IMR-90 (cell line): ENCODE measurements around the gene ITK. TPM values are rescaled to one million over a fixed set of nuclear protein-coding genes. Genes with fewer than 3 reads are reported as not detected.

Experiments used
- ATAC-seq: fragments of 200-7000 bp; cut with Tn5 transposase; 2 replicates; pipeline ENCODE4 v1.9.1; 2020; ENCODE audit warnings: low read depth, mild to moderate bottlenecking, moderate library complexity
- BruUV-seq: library from RNA; stranded (reverse); fragments of 400-500 nt; replicated peaks from 2 replicates; lab custom pipeline; 2021; lab: Mats Ljungman, UMichigan
- CTCF ChIA-PET: fragments of 300-600 bp; formaldehyde crosslinking; extraction: SDS; loops from one replicate; lab custom pipeline; 2021; ENCODE audit warnings: antibody characterized with exemption; lab: Yijun Ruan, JAX
- POLR2A ChIA-PET: fragments of 300-600 bp; sonication (Branson Sonifier 250); formaldehyde crosslinking; loops from one replicate; lab custom pipeline; 2022; ENCODE audit warnings: antibody characterized with exemption; ENCODE audit not compliant: unreplicated experiment; lab: Charles Lee
- DNase-seq: peaks from one replicate; pipeline ENCODE4 v3.0.0; 2013
- H2AFZ ChIP-seq: replicated peaks from 2 replicates; pipeline ENCODE3; 2013; ENCODE audit warnings: low read length, mild to moderate bottlenecking; ENCODE audit not compliant: poor library complexity
- H2AK5ac ChIP-seq: 2 replicates; pipeline ENCODE4 v1.6.1; 2013; ENCODE audit warnings: low read depth, low read length, inconsistent platforms
- H2AK9ac ChIP-seq: replicated peaks from 2 replicates; pipeline ENCODE3; 2013; ENCODE audit warnings: mild to moderate bottlenecking, low read depth, low read length, moderate library complexity; ENCODE audit not compliant: poor library complexity
- H2BK120ac ChIP-seq: 2 replicates; pipeline ENCODE4 v1.6.1; 2013; ENCODE audit warnings: low read depth, low read length, inconsistent platforms
- H2BK15ac ChIP-seq: 3 replicates; pipeline ENCODE4 v1.6.1; 2013; ENCODE audit warnings: low read depth, low read length, inconsistent platforms
- H2BK20ac ChIP-seq: 2 replicates; pipeline ENCODE4 v1.6.1; 2013; ENCODE audit warnings: low read depth, mild to moderate bottlenecking, inconsistent platforms, low read length, moderate library complexity
- H2BK5ac ChIP-seq: 2 replicates; pipeline ENCODE4 v1.6.1; 2013; ENCODE audit warnings: mild to moderate bottlenecking, low read depth, low read length, inconsistent platforms; ENCODE audit not compliant: poor library complexity, severe bottlenecking
- H3K14ac ChIP-seq: replicated peaks from 2 replicates; pipeline ENCODE4 v1.6.1; 2013; ENCODE audit warnings: low read depth, low read length, inconsistent platforms
- H3K18ac ChIP-seq: 2 replicates; pipeline ENCODE4 v1.6.1; 2013; ENCODE audit warnings: low read depth, low read length, control low read depth
- H3K23ac ChIP-seq: 2 replicates; pipeline ENCODE4 v1.6.1; 2013; ENCODE audit warnings: low read depth, low read length, inconsistent platforms
- H3K27ac ChIP-seq: 2 replicates; pipeline ENCODE4 v1.5.1; 2013; ENCODE audit warnings: mild to moderate bottlenecking, control low read depth, low read length; ENCODE audit not compliant: insufficient read depth
- H3K27me3 ChIP-seq: 2 replicates; pipeline ENCODE4 v1.6.1; 2013; ENCODE audit warnings: low read length; ENCODE audit not compliant: control insufficient read depth, insufficient read depth
- H3K36me3 ChIP-seq: 2 replicates; pipeline ENCODE4 v1.6.1; 2013; ENCODE audit warnings: low read length, mixed read lengths; ENCODE audit not compliant: control insufficient read depth, insufficient read depth
- H3K4ac ChIP-seq: 2 replicates; pipeline ENCODE4 v1.6.1; 2013; ENCODE audit warnings: low read depth, low read length, inconsistent platforms
- H3K4me1 ChIP-seq: 2 replicates; pipeline ENCODE4 v1.6.1; 2013; ENCODE audit warnings: low read length, mixed read lengths; ENCODE audit not compliant: control insufficient read depth, insufficient read depth
- H3K4me2 ChIP-seq: 2 replicates; pipeline ENCODE4 v1.6.1; 2013; ENCODE audit warnings: low read depth, mild to moderate bottlenecking, control low read depth, low read length, moderate library complexity
- H3K4me3 ChIP-seq: 2 replicates; pipeline ENCODE4 v1.5.1; 2013; ENCODE audit warnings: low read depth, mild to moderate bottlenecking, control low read depth, low read length, moderate library complexity; ENCODE audit not compliant: insufficient read depth
- H3K56ac ChIP-seq: 2 replicates; pipeline ENCODE4 v1.6.1; 2013; ENCODE audit warnings: low read length, inconsistent platforms; ENCODE audit not compliant: insufficient read depth; ENCODE audit errors: extremely low read depth
- H3K79me1 ChIP-seq, 2 experiments: 2 replicates each; pipeline ENCODE4 v1.6.1; 2013; ENCODE audit warnings: low read length in 2 of 2, inconsistent platforms in 1 of 2, low read depth in 1 of 2
- H3K9ac ChIP-seq: 2 replicates; pipeline ENCODE4 v1.6.1; 2013; ENCODE audit warnings: low read depth, low read length, control low read depth
- H3K9me1 ChIP-seq: 2 replicates; pipeline ENCODE4 v1.6.1; 2013; ENCODE audit warnings: low read length, inconsistent platforms; ENCODE audit not compliant: insufficient read depth
- H3K9me3 ChIP-seq: 2 replicates; pipeline ENCODE4 v1.6.1; 2013; ENCODE audit warnings: low read length; ENCODE audit not compliant: control insufficient read depth, insufficient read depth
- H4K20me1 ChIP-seq: 2 replicates; pipeline ENCODE4 v1.6.1; 2013; ENCODE audit warnings: low read length, inconsistent platforms; ENCODE audit not compliant: insufficient read depth
- H4K5ac ChIP-seq: 2 replicates; pipeline ENCODE4 v1.6.1; 2013; ENCODE audit warnings: mild to moderate bottlenecking, low read depth, low read length, control low read depth
- H4K8ac ChIP-seq, 2 experiments: 2 replicates each; pipeline ENCODE4 v1.6.1; 2013; ENCODE audit warnings: low read depth in 2 of 2, low read length in 2 of 2, control low read depth in 1 of 2, inconsistent platforms in 1 of 2
- H4K91ac ChIP-seq: 2 replicates; pipeline ENCODE4 v1.6.1; 2013; ENCODE audit warnings: low read depth, low read length, inconsistent platforms; ENCODE audit not compliant: insufficient read depth
- MAFK ChIP-seq: IDR thresholded peaks from 2 replicates; pipeline ENCODE4 v1.6.1; 2012; ENCODE audit warnings: low read depth, low read length, improper control_type of control experiment
- RCOR1 ChIP-seq: IDR thresholded peaks from 2 replicates; pipeline ENCODE4 v1.6.1; 2012; ENCODE audit warnings: mild to moderate bottlenecking, low read length, improper control_type of control experiment; ENCODE audit not compliant: insufficient replicate concordance
- WGBS, 2 experiments: methylation state at CpG; one replicate each; pipeline versions ENCODE4 v1.1.5 to v1.1.7; 2013; ENCODE audit warnings: missing lambda C conversion rate in 2 of 2; ENCODE audit not compliant: insufficient read length in 1 of 2; ENCODE audit errors: extremely low coverage in 2 of 2; 5-methylcytosine and 5-hydroxymethylcytosine counted together
- dilution Hi-C: fragments of 300-500 bp; cut with HindIII; formaldehyde crosslinking; loops from one replicate; pipeline ENCODE4 v1.14.3; 2018; ENCODE audit warnings: low sequenced_read_pairs; ENCODE audit not compliant: unreplicated experiment
- in situ Hi-C: fragments of 300-500 bp; cut with MboI; formaldehyde crosslinking; loops from 3 replicates; pipeline ENCODE4 v1.14.3; 2019; ENCODE audit warnings: low sequenced_read_pairs, inconsistent platforms, mixed read lengths
- intact Hi-C: fragments of 100-400 bp; cut with micrococcal nuclease; formaldehyde crosslinking; loops from 2 replicates; pipeline ENCODE4 v1.10.0; 2022
- polyA plus RNA-seq, 3 experiments: library from polyadenylated mRNA; depleted of rRNA; stranded (reverse); fragments of >200 nt; gene quantifications; 2 replicates each; pipeline ENCODE4 v1.2.3, GENCODE V29; 2012; ENCODE audit warnings: low replicate concordance in 1 of 3
- total RNA-seq: library from RNA; depleted of rRNA; stranded (reverse); fragments of >200 nt; gene quantifications from 2 replicates; pipeline ENCODE4 v1.2.3, GENCODE V29; 2012

The ITK gene
- total and polyA plus RNA-seq, 2 of the 4 experiments (the other 2 are of a cell fraction): not detected

DNA sequence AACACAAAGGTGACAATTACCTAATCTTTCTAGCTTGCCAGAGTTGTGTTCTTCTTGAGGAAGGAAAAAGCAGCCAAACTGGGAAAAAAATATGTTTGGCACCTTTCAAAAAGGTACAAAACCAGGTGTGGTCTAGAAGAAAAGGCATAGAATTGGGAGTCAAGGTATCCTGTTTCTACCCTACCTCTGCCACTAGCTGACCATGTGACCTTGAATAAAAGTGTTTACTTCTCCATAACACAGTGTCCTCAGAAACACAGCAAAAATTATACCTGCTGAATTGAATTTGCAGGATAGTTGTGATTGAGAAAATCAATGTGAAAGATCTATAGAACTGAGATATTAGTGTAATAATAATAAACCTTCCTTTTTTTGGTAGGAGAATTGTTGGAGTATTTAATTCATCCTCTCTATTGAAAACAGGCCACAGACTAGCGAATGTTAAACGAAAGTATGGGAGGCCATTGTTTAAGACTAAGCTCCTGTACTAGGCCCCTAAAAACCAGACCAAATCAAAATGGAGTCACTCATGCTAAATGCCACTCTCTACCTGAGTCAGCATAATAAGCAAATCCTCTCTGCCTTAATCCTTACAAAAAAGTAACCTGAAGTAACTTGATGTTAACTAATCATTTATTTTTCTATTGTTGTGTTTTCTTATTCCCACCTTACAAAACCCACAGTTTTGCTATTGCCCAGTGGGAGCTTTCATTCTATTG, 97.8 kb downstream of the ITK start:
- Histone ChIP-seq H2BK120ac (no peak overlapping the region), H4K91ac (no peak overlapping the region), H3K18ac (no peak overlapping the region), H3K27ac (no peak overlapping the region), H3K4me2 (no peak overlapping the region), H3K14ac (no peak overlapping the region), H4K5ac (no peak overlapping the region), H2AFZ (no peak overlapping the region), H3K4me1 (no peaks in the 10 kb centered on the region), H2AK5ac (no peak overlapping the region), H3K4me3 (no peak overlapping the region), H3K9ac (no peak overlapping the region), H3K4ac (no peak overlapping the region), H4K8ac (no peak overlapping the region), H3K79me1 (no peaks in the 10 kb centered on the region), H3K36me3 (no peaks in the 10 kb centered on the region), H4K20me1 (no peaks in the 10 kb centered on the region), H3K27me3 (no peaks in the 10 kb centered on the region; the same call in 1 of the 2 replicates), H3K9me3 (no peaks in the 10 kb centered on the region), H2BK15ac (no peak overlapping the region), H2AK9ac (no peak overlapping the region), H3K9me1 (no peaks in the 10 kb centered on the region), H3K23ac (no peak overlapping the region), H2BK5ac (no peak overlapping the region), H3K56ac (no peak overlapping the region), H2BK20ac (no peak overlapping the region)
- no TSS peak for BruUV-seq
- intact Hi-C loops (no loop called here), dilution Hi-C loops (no loop called here), in situ Hi-C loops (no loop called here)
- DNase-seq (no peak), ATAC-seq (no peak)
- WGBS, 2 experiments: no CpG with 5 or more reads among the region's 2 CpGs
- no peak for TF ChIP-seq RCOR1
- peak; percentile 80 for TF ChIP-seq MAFK
- ChIA-PET CTCF (no interaction called here), POLR2A (interaction anchor here (0.6 kb wide), 1 partner anchor 13 kb away, joined by 3 read pairs; no protein-coding TSS in a partner anchor)
